ENCODE data around the gene SLC5A4.
"Not testable (repeated sequence)": the region's sequence is repeated elsewhere in the genome, so short reads cannot be mapped to it uniquely, and the experiment has no call there.

SLC5A4 gene

GRCh38 chr22:32255217-32255616 lies at the start of gene SLC5A4:
SLC5A4 (minus strand) TSS chr22:32255347; CDS start chr22:32255329, 18 bp downstream.
- no peak for DNase-seq (ENCODE audit: low read depth in 2 of 2)

GRCh38 chr22:32293921-32294320 lies 38.8 kb upstream of the SLC5A4 start:
- not testable (repeated sequence) for DNase-seq (ENCODE audit: low read depth in 2 of 2)

GRCh38 chr22:32286290-32286840 lies 31.2 kb upstream of the SLC5A4 start:
- DNase-seq (ENCODE audit: low read depth in 2 of 2), result no peak

- no peak for DNase-seq (ENCODE audit: low read depth in 2 of 2)
Measured at GRCh38 chr22:32281072-32281471, 25.9 kb upstream of the SLC5A4 start.

DNA sequence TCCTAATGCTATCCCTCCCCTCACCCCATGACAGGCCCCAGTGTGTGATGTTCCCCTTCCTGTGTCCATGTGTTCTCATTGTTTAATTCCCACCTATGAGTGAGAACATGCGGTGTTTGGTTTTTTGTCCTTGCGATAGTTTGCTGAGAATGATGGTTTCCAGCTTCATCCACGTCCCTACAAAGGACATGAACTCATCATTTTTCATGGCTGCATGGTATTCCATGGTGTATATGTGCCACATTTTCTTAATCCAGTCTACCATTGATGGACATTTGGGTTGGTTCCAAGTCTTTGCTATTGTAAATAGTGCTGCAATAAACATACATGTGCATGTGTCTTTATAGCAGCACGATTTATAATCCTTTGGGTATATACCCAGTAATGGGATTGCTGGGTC lies 20.2 kb upstream of the SLC5A4 start:
- not testable (repeated sequence) for DNase-seq (ENCODE audit: low read depth in 2 of 2)

- no peak for DNase-seq (ENCODE audit: low read depth in 2 of 2)
Measured at GRCh38 chr22:32271389-32271788, 16.2 kb upstream of the SLC5A4 start.

DNA sequence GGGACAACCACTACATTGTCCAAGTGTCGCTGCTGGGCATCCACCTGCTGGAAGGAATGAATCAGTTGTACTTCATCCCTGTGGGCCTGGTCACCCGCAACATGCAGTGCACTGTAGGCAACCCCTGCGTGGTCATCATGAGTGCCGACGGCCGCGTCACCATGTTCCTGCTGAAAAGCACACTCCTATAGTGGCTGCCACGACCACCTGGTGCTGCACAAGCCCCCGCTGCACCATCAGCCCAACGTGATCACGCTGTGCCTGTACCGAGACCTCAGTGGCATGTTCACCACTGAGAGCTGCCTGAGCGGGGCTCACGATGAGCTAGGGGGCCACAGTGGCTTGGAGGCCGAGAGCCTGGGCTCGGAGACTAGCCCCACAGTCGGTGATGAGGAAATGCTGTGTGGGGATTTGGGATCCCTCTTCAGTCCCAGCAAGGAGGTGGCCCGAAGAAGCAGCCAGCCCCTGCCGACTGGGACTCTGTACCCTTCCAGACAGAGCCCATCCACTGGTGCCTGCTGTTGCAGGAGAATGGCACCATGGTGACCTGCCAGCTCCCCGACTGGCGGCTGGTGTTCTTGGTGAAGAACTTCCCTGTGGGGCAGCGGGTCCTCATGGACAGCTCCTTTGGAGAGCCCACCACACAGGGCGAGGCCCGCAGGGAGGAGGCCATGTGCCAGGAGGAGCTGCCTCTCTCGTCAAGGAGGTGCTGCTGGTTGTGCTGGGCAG lies 15.7 kb upstream of the SLC5A4 start:
- DNase-seq (ENCODE audit: low read depth in 2 of 2), result no peak

DNA sequence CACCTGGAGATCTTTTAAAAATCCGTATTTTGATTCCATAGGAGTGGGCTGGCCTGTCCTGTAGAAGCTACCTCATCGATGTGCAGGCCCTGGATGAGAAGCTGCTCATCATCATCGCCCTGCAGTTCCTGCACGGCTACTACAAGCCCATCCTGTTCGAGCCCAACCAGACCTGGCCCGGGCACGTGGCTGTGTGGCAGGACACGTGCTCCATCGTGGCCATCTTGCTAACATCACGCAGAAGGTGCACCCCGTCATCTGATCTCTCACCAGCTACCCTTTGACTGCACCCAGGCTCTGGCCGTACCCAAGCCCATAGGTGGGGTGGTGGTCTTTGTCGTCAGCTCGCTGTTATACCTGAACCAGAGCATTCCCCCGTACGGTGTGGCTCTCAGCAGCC lies 14.2 kb upstream of the SLC5A4 start:
- DNase-seq (ENCODE audit: low read depth in 2 of 2), result no peak

- no peak for DNase-seq (ENCODE audit: low read depth in 2 of 2)
Measured at GRCh38 chr22:32267011-32267410, 11.9 kb upstream of the SLC5A4 start.

- peak; percentile 46 to 57 for DNase-seq (ENCODE audit: low read depth in 2 of 2)
Measured at GRCh38 chr22:32265882-32266767, 11.0 kb upstream of the SLC5A4 start.

DNA sequence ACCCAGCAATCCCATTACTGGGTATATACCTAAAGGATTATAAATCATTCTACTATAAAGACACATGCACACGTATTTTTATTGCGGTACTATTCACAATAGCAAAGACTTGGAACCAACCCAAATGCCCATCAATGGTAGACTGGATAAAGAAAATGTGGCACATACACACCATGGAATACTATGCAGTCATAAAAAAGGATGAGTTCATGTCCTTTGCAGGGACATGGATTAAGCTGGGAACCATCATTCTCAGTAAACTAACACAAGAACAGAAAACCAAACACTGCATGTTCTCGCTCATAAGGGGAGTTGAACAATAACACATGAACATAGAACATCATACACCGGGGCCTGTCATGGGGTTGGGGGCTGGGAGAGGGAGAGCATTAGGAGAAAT lies 8.5 kb upstream of the SLC5A4 start:
- not testable (repeated sequence) for DNase-seq (ENCODE audit: low read depth in 2 of 2)

DNA sequence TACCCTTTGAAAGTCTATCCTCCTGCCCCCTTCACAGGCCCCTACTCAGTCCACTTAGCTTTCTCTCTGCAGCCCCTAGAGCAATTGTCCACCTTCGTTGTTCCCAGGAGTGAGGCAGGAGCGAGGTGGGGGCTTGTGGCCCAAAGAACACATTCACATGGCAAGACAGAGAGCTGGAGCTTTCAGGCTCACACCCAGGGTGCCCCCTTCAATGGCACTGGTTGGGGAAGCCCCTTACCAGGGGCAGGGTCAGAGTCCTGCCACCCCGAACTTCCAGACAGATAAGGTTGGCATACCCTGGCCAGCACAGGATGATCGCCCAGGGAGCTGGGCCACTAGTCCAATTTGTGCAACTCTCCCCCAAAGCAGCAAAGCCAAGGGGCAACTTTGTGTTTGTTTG lies 6.2 kb upstream of the SLC5A4 start:
- no peak for DNase-seq (ENCODE audit: low read depth in 2 of 2)

DNA sequence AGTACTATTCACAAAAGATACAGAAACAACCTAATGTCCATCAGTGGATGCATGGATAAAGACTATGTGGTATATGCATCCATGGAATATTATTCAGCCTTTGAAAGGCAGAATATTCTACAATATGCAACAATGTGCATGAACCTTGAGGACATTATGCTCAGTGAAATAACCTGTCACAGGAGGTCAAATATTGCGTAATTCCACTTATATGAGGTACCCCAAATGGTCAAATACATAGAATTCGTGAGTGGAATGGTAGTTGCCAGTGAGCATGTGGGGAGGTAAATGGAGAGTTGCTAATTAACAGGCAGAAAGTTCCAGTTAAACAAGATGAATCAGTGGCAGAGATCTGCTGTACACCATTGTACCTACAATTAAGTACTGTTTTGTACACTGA lies 3.6 kb upstream of the SLC5A4 start:
- DNase-seq (ENCODE audit: low read depth in 2 of 2), result no peak

GRCh38 chr22:32255726-32256125 lies 579 bp upstream of the SLC5A4 start:
- DNase-seq (ENCODE audit: low read depth in 2 of 2), result no peak

- DNase-seq (ENCODE audit: low read depth in 2 of 2), result no peak
Measured at GRCh38 chr22:32249231-32249630, 5.9 kb downstream of the SLC5A4 start.

DNA sequence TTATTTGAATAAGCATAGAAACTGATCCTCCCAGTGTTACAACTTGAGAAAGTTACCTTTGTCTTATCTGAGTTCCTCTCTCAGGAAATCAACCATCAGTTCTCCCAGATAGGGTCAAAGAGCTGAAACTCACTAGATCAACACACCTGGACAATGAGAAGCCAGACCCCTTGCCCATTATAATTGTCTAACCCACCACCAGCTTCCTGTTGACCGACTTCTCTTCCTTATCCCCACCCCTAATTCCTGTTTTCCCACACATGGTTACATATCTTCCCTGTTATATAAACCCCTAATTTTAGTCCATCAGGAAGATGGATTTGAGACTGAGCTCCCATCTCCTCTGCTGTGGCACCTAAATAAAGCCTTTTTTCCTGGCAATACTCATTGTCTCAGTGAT lies 6.9 kb downstream of the SLC5A4 start:
- no peak for DNase-seq (ENCODE audit: low read depth in 2 of 2)

- no peak for DNase-seq (ENCODE audit: low read depth in 2 of 2)
Measured at GRCh38 chr22:32246166-32246565, 9.0 kb downstream of the SLC5A4 start.

- DNase-seq (ENCODE audit: low read depth in 2 of 2), result no peak
Measured at GRCh38 chr22:32245042-32245441, 10.1 kb downstream of the SLC5A4 start.

GRCh38 chr22:32244547-32244946 lies 10.6 kb downstream of the SLC5A4 start:
- no peak for DNase-seq (ENCODE audit: low read depth in 2 of 2)

GRCh38 chr22:32240461-32240860 lies 14.7 kb downstream of the SLC5A4 start:
- DNase-seq (ENCODE audit: low read depth in 2 of 2), result no peak

GRCh38 chr22:32237906-32238305 lies 17.2 kb downstream of the SLC5A4 start:
- no peak for DNase-seq (ENCODE audit: low read depth in 2 of 2)

GRCh38 chr22:32236970-32237369 lies 18.2 kb downstream of the SLC5A4 start:
- DNase-seq (ENCODE audit: low read depth in 2 of 2), result no peak

GRCh38 chr22:32233091-32233490 lies 22.1 kb downstream of the SLC5A4 start:
- DNase-seq (ENCODE audit: low read depth in 2 of 2), result no peak

All from stimulated activated CD8-positive, alpha-beta memory T cell treated with anti-CD3 and anti-CD28 coated beads, Interleukin-2, amount 100 ng/mL, for 48 hours (primary cell).